Transverse colon (tissue), 4 donors: ENCODE data around the gene CPEB1. TPM values are rescaled to one million over a fixed set of nuclear protein-coding genes. Genes with fewer than 3 reads are reported as not detected.

Experiments
- DNase-seq: peaks from one replicate; pipeline ENCODE4 v3.0.0-alpha.2; 2019
- H3K27ac ChIP-seq, 4 donors: fragments of 200-600 bp; sonication (generic); 2 replicates each; pipeline ENCODE4 v1.5.1; 2016 to 2018; ENCODE audit warnings: inconsistent platforms in 4 of 4
- H3K27me3 ChIP-seq: fragments of 200-600 bp; sonication (generic); 2 replicates; pipeline ENCODE4 v1.5.1; 2017; ENCODE audit warnings: inconsistent platforms
- H3K36me3 ChIP-seq, 4 donors: fragments of 200-600 bp; sonication (generic); 2 replicates each; pipeline ENCODE4 v1.5.1; 2017 to 2019; ENCODE audit warnings: inconsistent platforms in 4 of 4
- H3K4me1 ChIP-seq, 4 donors: fragments of 200-600 bp; sonication (generic); 2 replicates each; pipeline ENCODE4 v1.5.1; 2017 to 2020; ENCODE audit warnings: inconsistent platforms in 4 of 4
- H3K4me3 ChIP-seq, 4 donors: fragments of 200-600 bp; sonication (generic); 1 replicate in 1 of 4; 2 replicates in 3 of 4; pipeline versions ENCODE4 v1.5.1 to v1.6.1; 2017 to 2019; ENCODE audit warnings: inconsistent platforms in 4 of 4
- H3K9me3 ChIP-seq, 2 donors: fragments of 200-600 bp; sonication (generic); 2 replicates each; pipeline ENCODE4 v1.5.1; 2017 to 2019; ENCODE audit warnings: inconsistent platforms in 2 of 2
- CTCF ChIP-seq, 5 experiments: fragments of 200-600 bp in 3 of 5; fragments of 450-650 bp in 2 of 5; sonication (generic) in 3 of 5; IDR thresholded peaks; 1 replicate in 2 of 5; 2 replicates in 3 of 5; pipeline ENCODE4 v1.5.1; 2016 to 2017; ENCODE audit warnings: antibody characterized with exemption in 5 of 5, inconsistent platforms in 3 of 5, mild to moderate bottlenecking in 2 of 5, moderate library complexity in 1 of 5
- EP300 ChIP-seq: sonication (generic); formaldehyde crosslinking; IDR thresholded peaks from one replicate; pipeline ENCODE4 v1.6.1; 2017; ENCODE audit warnings: antibody characterized with exemption, low read depth
- POLR2A ChIP-seq: fragments of 450-650 bp; IDR thresholded peaks from one replicate; pipeline ENCODE4 v1.6.1; 2016; ENCODE audit warnings: antibody characterized with exemption, mild to moderate bottlenecking, moderate library complexity
- POLR2AphosphoS5 ChIP-seq, 3 donors: sonication (generic); formaldehyde crosslinking; IDR thresholded peaks; one replicate each; pipeline ENCODE4 v1.6.1; 2016; ENCODE audit warnings: antibody characterized with exemption in 3 of 3
- WGBS, 2 donors: methylation state at CpG; one replicate each; pipeline ENCODE4 v1.1.5; 2018; ENCODE audit warnings: low coverage in 1 of 2; 5-methylcytosine and 5-hydroxymethylcytosine counted together
- in situ Hi-C, 4 donors: fragments of 200-750 bp; cut with MboI; loops; one replicate each; pipeline versions ENCODE4 v1.15.0 to v1.15.1; 2017; ENCODE audit warnings: low sequenced_read_pairs in 3 of 4, low pct_ligation_motif_present in 1 of 4, low pct_unique_long_range_greater_than_20kb in 1 of 4
- intact Hi-C: fragments of 100-400 bp; cut with DNase I; formaldehyde crosslinking; loops from one replicate; pipeline ENCODE4 v1.15.1; 2023; ENCODE audit warnings: low total_unique reads
- total RNA-seq, 4 donors: library from RNA; depleted of rRNA; stranded (reverse); fragments of >200 nt; gene quantifications; one replicate each; pipeline ENCODE4 v1.1.0, GENCODE V29; 2016

Gene CPEB1
- total RNA-seq, 4 donors from 2014 or later = 3.7 to 5.6 (median 3.8) TPM; not detected in 1

- no peak for TF ChIP-seq CTCF (IDR thresholded peaks at IDR 0.05)
- TF ChIP-seq EP300 = no peak
- no peak for TF ChIP-seq POLR2A
- H3K36me3 ChIP-seq = no peaks in the 10 kb centered on the region
- no peaks in the 10 kb centered on the region for H3K9me3 ChIP-seq
- WGBS, 2 donors = 74 to 93% methylated on average over 3 to 6 of the region's 6 CpGs
- in situ Hi-C loops (loop anchor here (25.0 kb wide), 2 partner anchors 158 to 467 kb away; partner anchors contain the start of gene C15orf40 (in 4 of the 4)), intact Hi-C loops (no loop called here)
- DNase-seq = no peak
- no peak overlapping the region for H3K27ac ChIP-seq
- H3K4me3 ChIP-seq = no peak overlapping the region
- H3K27me3 ChIP-seq = peaks cover 11% of the 10 kb centered on the region
- peaks cover 0 to 9% (median 6%) of the 10 kb centered on the region in 4 donors for H3K4me1 ChIP-seq
Measured at GRCh38 chr15:82545478-82545877, 101.7 kb downstream of the CPEB1 start.

- in situ Hi-C loops (loop anchor here (25.0 kb wide), 2 partner anchors 158 to 467 kb away; partner anchors contain the start of gene C15orf40 (in 4 of the 4)), intact Hi-C loops (no loop called here)
- 37 to 40% methylated on average over 1 to 3 of the region's 3 CpGs for WGBS, 2 donors
Measured at GRCh38 chr15:82545002-82545401, 102.2 kb downstream of the CPEB1 start.

GRCh38 chr15:82544431-82544830 lies 102.7 kb downstream of the CPEB1 start:
- in situ Hi-C loops = loop anchor here (25.0 kb wide), 2 partner anchors 157 to 468 kb away; partner anchors contain the start of gene C15orf40 (in 4 of the 4)
- Histone ChIP-seq H3K4me1 (peaks cover under 1 to 9% (median 6%) of the 10 kb centered on the region in 4 donors), H3K4me3 (no peak overlapping the region), H3K27me3 (peaks cover 11% of the 10 kb centered on the region), H3K27ac (no peak overlapping the region), H3K36me3 (no peaks in the 10 kb centered on the region), H3K9me3 (no peaks in the 10 kb centered on the region)
- no peak for DNase-seq
- 62 to 70% methylated on average over 5 to 6 of the region's 9 CpGs for WGBS, 2 donors
- intact Hi-C loops = no loop called here
- TF ChIP-seq EP300 (no peak), POLR2AphosphoS5 (IDR thresholded peaks at IDR 0.05) (no peak), POLR2A (no peak)

More at GRCh38 chr15:82545002-82545401, 102.2 kb downstream of the CPEB1 start:
- no peak overlapping the region for H3K27ac ChIP-seq
- no peak overlapping the region for H3K4me3 ChIP-seq
- no peak for TF ChIP-seq EP300
- TF ChIP-seq CTCF (IDR thresholded peaks at IDR 0.05) = no peak
- no peak for TF ChIP-seq POLR2A
- no peak for TF ChIP-seq POLR2AphosphoS5 (IDR thresholded peaks at IDR 0.05)
- no peaks in the 10 kb centered on the region for H3K9me3 ChIP-seq
- H3K36me3 ChIP-seq = no peaks in the 10 kb centered on the region
- H3K4me1 ChIP-seq = peaks cover 0 to 9% (median 6%) of the 10 kb centered on the region in 4 donors
- peaks cover 11% of the 10 kb centered on the region for H3K27me3 ChIP-seq
- no peak for DNase-seq

- H3K36me3 ChIP-seq = peaks cover 0 to 8% (median 4%) of the 10 kb centered on the region in 4 donors
- intact Hi-C loops = no loop called here
- peaks cover 4 to 21% (median 17%) of the 10 kb centered on the region in 4 donors for H3K4me1 ChIP-seq
- TF ChIP-seq CTCF (IDR thresholded peaks at IDR 0.05) = no peak
- no peak overlapping the region for H3K4me3 ChIP-seq
- DNase-seq = no peak
- in situ Hi-C loops = loop anchor here (25.0 kb wide), 2 partner anchors 156 to 469 kb away; partner anchors contain the start of gene C15orf40 (in 4 of the 4)
- no peak overlapping the region for H3K27ac ChIP-seq
- peaks cover 11% of the 10 kb centered on the region for H3K27me3 ChIP-seq
- H3K9me3 ChIP-seq = no peaks in the 10 kb centered on the region
- WGBS, 2 donors = 30 to 54% methylated on average over 1 to 2 of the region's 2 CpGs
Measured at GRCh38 chr15:82543160-82543559, 104.0 kb downstream of the CPEB1 start.
